Spleen (tissue), 7 donors: ENCODE data around the gene EPAS1.

Experiments
- CTCF ChIP-seq, 11 experiments: fragments of 200-600 bp in 7 of 11; fragments of 450-650 bp in 4 of 11; sonication (generic) in 4 of 11; IDR thresholded peaks in 8 of 11; conservative IDR thresholded peaks in 3 of 11; 1 replicate in 7 of 11; 2 replicates in 4 of 11; pipeline versions ENCODE4 v1.4.0 to v1.8.0; 2016 to 2021; ENCODE audit warnings: antibody characterized with exemption in 11 of 11, inconsistent platforms in 4 of 11, mild to moderate bottlenecking in 1 of 11
- POLR2A ChIP-seq, 3 donors: fragments of 450-650 bp; IDR thresholded peaks; one replicate each; pipeline ENCODE4 v1.5.1; 2017; ENCODE audit warnings: antibody characterized with exemption in 3 of 3, mild to moderate bottlenecking in 1 of 3
- donor health status: DM: no; HTN: no; CAD: no; lungs with moderate emphysema.
- donor health status: DM: no; HTN: no; CAD: no.
- donor health status: DM: no; HTN: no; CAD: no.

GRCh38 chr2:46416739-46417403 is 119.7 kb downstream of the EPAS1 start:
- no peak for TF ChIP-seq CTCF (IDR thresholded peaks at IDR 0.05 in 8 of 11, conservative IDR thresholded peaks at IDR 0.05 in 3 of 11)
- no peak for TF ChIP-seq POLR2A (IDR thresholded peaks at IDR 0.05)
